ENCODE results near the gene ZNF526. TPM values are rescaled to one million over a fixed set of nuclear protein-coding genes. Genes with fewer than 3 reads are reported as not detected.
A peak's percentile ranks its signal among the peaks of the same experiment; 100 is the strongest.

The ZNF526 gene
- total RNA-seq, 1 donor from 2014 or later, result 6.5 TPM

DNA sequence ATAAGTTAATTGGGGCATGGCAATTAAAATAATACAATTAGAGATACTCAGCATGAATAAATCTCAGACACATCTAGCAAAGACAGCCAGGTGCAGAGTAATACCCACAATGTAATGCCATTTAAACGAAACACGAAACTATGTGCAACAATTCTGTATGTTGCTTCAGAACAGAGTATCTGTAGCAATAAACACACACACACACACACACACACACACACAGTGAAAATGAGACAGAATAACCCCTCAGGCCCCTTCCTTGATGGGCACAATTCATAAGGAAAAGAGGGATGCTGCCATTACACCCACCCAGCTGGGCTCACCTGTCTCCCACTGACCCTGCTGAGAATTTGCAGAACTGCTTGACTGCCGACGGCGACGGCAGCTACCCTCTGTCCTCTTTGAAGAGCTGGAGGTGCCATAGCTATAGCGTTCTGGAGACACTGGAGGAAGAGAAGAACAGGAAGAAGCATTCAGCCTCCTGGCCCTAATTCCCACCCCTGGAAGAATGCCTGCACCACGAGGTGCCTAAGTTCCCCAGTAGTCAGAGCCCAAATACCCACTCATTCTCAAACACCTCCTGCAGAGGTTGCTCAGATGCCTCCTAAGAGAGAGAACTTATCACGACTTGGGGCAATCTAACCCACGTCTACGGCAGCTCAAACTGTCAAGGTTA lies 5.2 kb upstream of the ZNF526 start:
- H3K79me2 ChIP-seq (ENCODE audit: low read depth), result peaks cover 77% of the 10 kb centered on the region

DNA sequence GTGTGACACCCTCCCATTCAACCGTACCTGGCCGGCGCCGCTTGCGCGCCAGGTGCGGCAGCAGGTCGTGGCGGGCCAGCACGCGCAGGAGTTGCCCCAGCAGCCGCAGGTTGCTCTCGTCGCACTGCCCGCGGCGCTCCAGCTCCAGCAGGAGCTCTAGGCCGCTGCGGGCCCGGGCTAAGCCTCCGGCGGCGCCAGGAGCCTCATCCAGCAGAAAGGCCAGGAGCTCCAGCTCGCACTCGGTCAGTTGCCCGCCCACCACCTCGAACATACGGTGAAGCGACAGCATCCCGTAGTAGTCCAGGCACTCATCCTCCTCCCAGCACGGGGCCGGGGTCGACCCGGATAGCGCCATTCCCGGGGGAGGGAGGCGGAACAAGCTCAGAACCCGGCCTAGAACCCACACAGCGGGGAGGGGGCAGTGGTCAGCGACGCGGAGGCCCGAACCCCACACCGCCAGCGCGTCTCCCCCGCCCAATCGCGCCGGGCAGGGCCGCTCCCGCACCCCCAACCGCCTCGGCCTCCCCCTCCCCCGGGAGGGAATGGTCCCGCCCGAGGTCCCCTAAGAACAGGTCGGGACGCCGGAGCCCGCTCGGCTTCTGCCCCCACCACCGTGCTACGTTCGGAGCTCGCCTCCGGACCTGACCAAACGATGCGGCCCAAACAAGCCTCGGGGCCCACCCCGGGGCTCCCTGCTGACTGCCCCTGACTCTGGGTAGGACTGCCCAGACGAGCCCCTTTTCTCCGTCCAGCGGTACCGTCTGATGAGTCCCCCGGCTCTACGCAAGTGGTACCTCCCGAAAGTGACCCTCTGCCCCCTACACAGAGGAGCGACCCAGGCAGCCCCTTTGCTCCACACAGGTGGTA lies 3.2 kb upstream of the ZNF526 start:
- Histone ChIP-seq H3K4me2 (peak overlapping the region; percentile 84), H3F3A (ENCODE audit: low read depth) (peaks cover 24% of the 10 kb centered on the region), H4K20me1 (ENCODE audit: low read depth) (peaks cover 56% of the 10 kb centered on the region), H2AFZ (replicated peaks) (peak overlapping the region; percentile 51), H3K27me3 (no peaks in the 10 kb centered on the region), H3K9me3 (ENCODE audit: low read depth) (no peaks in the 10 kb centered on the region), H3K4me1 (peaks cover 28% of the 10 kb centered on the region), H3K4me3 (peak overlapping the region; percentile 77), H3K79me2 (ENCODE audit: low read depth) (peaks cover 76% of the 10 kb centered on the region), H3K9ac (peak overlapping the region; percentile 62), H3K27ac (peak overlapping the region; percentile 89), H3K36me3 (peaks cover 4% of the 10 kb centered on the region)
- peaks cover 7% of the 10 kb centered on the region for H3K36me3 Mint-ChIP-seq
- peak; percentile 89 for DNase-seq (ENCODE audit: low spot score)
- no peak for TF ChIP-seq EZH2 (IDR thresholded peaks at IDR 0.05)
- no peak for TF ChIP-seq CTCF (IDR thresholded peaks at IDR 0.05)
- TF ChIP-seq EZH2phosphoT487 (IDR thresholded peaks at IDR 0.05), result no peak
- peak overlapping the region; percentile 96 for H3K4me3 Mint-ChIP-seq
- peaks cover 36% of the 10 kb centered on the region for H3K4me1 Mint-ChIP-seq
- H3K27me3 Mint-ChIP-seq (ENCODE audit: insufficient read depth, low read depth), result peaks cover 5% of the 10 kb centered on the region
- H3K27ac Mint-ChIP-seq, result no peak overlapping the region
- no peaks in the 10 kb centered on the region for H3K9me3 Mint-ChIP-seq

More for the DNA sequence above, 5.2 kb upstream of the ZNF526 start:
- H3K27me3 Mint-ChIP-seq (ENCODE audit: insufficient read depth, low read depth), result peaks cover 3% of the 10 kb centered on the region
- Histone ChIP-seq H3K36me3 (peaks cover 4% of the 10 kb centered on the region), H3K27me3 (no peaks in the 10 kb centered on the region), H3K9me3 (ENCODE audit: low read depth) (no peaks in the 10 kb centered on the region), H2AFZ (replicated peaks) (no peak overlapping the region), H3K27ac (no peak overlapping the region), H3K4me2 (peak overlapping the region; percentile 84), H3K4me3 (no peak overlapping the region), H4K20me1 (ENCODE audit: low read depth) (peaks cover 73% of the 10 kb centered on the region), H3K4me1 (peaks cover 22% of the 10 kb centered on the region), H3F3A (ENCODE audit: low read depth) (peaks cover 16% of the 10 kb centered on the region), H3K9ac (no peak overlapping the region)
- TF ChIP-seq EZH2phosphoT487 (IDR thresholded peaks at IDR 0.05) (no peak), EZH2 (IDR thresholded peaks at IDR 0.05) (no peak), CTCF (IDR thresholded peaks at IDR 0.05) (no peak)
- H3K27ac Mint-ChIP-seq, result peak overlapping the region; percentile 53
- no peak for DNase-seq (ENCODE audit: low spot score)
- H3K4me1 Mint-ChIP-seq, result peaks cover 29% of the 10 kb centered on the region
- H3K9me3 Mint-ChIP-seq, result no peaks in the 10 kb centered on the region
- peaks cover 9% of the 10 kb centered on the region for H3K36me3 Mint-ChIP-seq
- H3K4me3 Mint-ChIP-seq, result peak overlapping the region; percentile 96

- Histone ChIP-seq H3F3A (ENCODE audit: low read depth) (peaks cover 24% of the 10 kb centered on the region), H3K27ac (peak within 1 kb of the TSS; percentile 89), H3K79me2 (ENCODE audit: low read depth) (peaks cover 77% of the 10 kb centered on the region), H3K4me2 (peak within 1 kb of the TSS; percentile 84), H2AFZ (replicated peaks) (peak within 1 kb of the TSS; percentile 55), H3K36me3 (peaks cover 4% of the 10 kb centered on the region), H3K27me3 (no peaks in the 10 kb centered on the region), H3K4me3 (peak within 1 kb of the TSS; percentile 77), H4K20me1 (ENCODE audit: low read depth) (peaks cover 53% of the 10 kb centered on the region), H3K9me3 (ENCODE audit: low read depth) (no peaks in the 10 kb centered on the region), H3K4me1 (peaks cover 28% of the 10 kb centered on the region), H3K9ac (peak within 1 kb of the TSS; percentile 62)
- no peak for TF ChIP-seq EZH2 (IDR thresholded peaks at IDR 0.05)
- no peak for TF ChIP-seq CTCF (IDR thresholded peaks at IDR 0.05)
- TF ChIP-seq EZH2phosphoT487 (IDR thresholded peaks at IDR 0.05), result no peak
- H3K27me3 Mint-ChIP-seq (ENCODE audit: insufficient read depth, low read depth), result peaks cover 5% of the 10 kb centered on the region
- peaks cover 10% of the 10 kb centered on the region for H3K36me3 Mint-ChIP-seq
- peak; percentile 96 for DNase-seq (ENCODE audit: low spot score)
- peak within 1 kb of the TSS; percentile 95 for H3K27ac Mint-ChIP-seq
- no peaks in the 10 kb centered on the region for H3K9me3 Mint-ChIP-seq
- peak within 1 kb of the TSS; percentile 96 for H3K4me3 Mint-ChIP-seq
- peaks cover 36% of the 10 kb centered on the region for H3K4me1 Mint-ChIP-seq
These were observed 2.3 kb upstream of the ZNF526 start, which contains the start of gene DEDD2 for GRCh38 chr19:42217520-42218437. Gene DEDD2, minus strand, starts transcription at chr19:42217677. Its CDS starts 670 bp downstream, at chr19:42217007.

Measured in neural progenitor cell (in vitro differentiated cells).